ENCODE results near the gene HMGB1.

Gene HMGB1

DNA sequence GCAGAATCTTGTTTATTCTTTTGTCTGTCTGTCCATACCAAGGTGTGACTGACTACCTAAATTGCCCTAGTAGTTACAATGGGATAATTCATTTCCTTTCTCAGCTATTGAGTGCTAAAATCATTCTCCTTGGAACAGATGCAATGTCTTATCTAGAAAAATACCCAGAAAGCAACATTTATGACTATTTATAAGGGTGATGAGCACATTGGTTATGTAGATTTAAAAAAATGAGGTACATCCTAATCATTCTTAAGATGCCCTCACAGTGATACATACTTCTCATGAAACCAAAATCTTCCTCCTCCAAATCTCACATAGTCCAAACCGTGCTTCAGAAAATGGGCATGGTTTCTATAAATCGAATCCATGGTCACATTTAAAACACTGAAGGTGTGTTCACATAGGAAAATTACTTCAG lies 55.0 kb downstream of the HMGB1 start:
- intact Hi-C loops (cut with micrococcal nuclease), result no loop called here
- Mint-ChIP-seq H3K36me3 (ENCODE audit: low read depth) (no peaks in the 10 kb centered on the region), H3K27ac (peak overlapping the region; percentile 90), H3K27me3 (peaks cover 4% of the 10 kb centered on the region), H3K4me3 (no peak overlapping the region), H3K4me1 (ENCODE audit: low read depth) (peaks cover 36% of the 10 kb centered on the region), H3K9me3 (no peaks in the 10 kb centered on the region)

GRCh38 chr13:30409886-30410704 lies 55.6 kb downstream of the HMGB1 start:
- Mint-ChIP-seq H3K27me3 (peaks cover 4% of the 10 kb centered on the region), H3K4me3 (no peak overlapping the region), H3K36me3 (ENCODE audit: low read depth) (no peaks in the 10 kb centered on the region), H3K27ac (peak overlapping the region; percentile 90), H3K4me1 (ENCODE audit: low read depth) (peaks cover 36% of the 10 kb centered on the region), H3K9me3 (no peaks in the 10 kb centered on the region)
- intact Hi-C loops (cut with micrococcal nuclease), result loop anchor here (5.0 kb wide), 3 partner anchors 43 to 103 kb away; partner anchors contain the start of gene KATNAL1

DNA sequence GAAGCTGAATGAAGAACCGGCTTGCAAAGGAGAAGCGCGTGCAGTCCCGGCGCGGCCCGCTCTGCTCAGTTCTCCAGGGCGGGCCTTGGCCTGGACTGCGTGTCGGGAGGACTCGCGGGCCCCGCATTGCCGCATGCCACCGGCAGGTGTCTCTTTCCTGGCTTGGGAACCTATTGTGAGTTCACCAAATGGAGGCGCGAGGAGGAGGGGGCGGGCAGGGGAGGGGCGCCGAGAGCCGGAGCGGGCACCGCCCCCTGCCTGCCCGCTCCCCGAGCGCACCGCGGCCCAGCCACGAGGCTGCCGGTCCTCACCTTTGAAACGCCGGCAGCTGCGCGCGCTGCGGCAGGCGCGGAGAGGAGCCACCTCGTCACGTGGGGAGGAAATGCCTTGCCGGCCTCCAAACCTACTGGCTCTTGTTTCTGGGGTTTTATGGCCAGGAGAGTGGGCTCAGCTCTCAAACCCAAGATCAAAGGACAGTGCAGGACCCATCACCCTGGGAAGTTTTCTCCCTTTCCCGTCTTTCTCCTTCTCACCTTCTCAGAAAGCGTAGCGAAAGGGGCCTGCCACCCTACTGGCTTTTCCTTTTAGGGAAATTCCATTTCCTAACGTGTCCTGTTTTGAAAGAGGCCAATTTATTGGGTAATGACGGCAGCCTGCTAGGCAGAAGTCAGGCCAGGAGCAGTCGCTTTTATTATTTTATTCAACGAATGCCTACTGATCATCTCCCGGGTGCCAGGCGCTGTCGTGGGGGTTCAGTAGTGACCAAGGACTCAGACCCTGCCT lies 57.2 kb downstream of the HMGB1 start:
- Mint-ChIP-seq H3K4me3 (peak overlapping the region; percentile 64), H3K36me3 (ENCODE audit: low read depth) (no peaks in the 10 kb centered on the region), H3K27ac (peak overlapping the region; percentile 90), H3K9me3 (no peaks in the 10 kb centered on the region), H3K4me1 (ENCODE audit: low read depth) (peaks cover 26% of the 10 kb centered on the region), H3K27me3 (peaks cover 4% of the 10 kb centered on the region)
- intact Hi-C loops (cut with micrococcal nuclease), result loop anchor here (5.0 kb wide), 3 partner anchors 41 to 101 kb away; partner anchors contain the start of gene KATNAL1

GRCh38 chr13:30406779-30407416 lies 58.8 kb downstream of the HMGB1 start:
- Mint-ChIP-seq H3K4me3 (no peak overlapping the region), H3K9me3 (no peaks in the 10 kb centered on the region), H3K27ac (no peak overlapping the region), H3K4me1 (ENCODE audit: low read depth) (peaks cover 25% of the 10 kb centered on the region), H3K36me3 (ENCODE audit: low read depth) (no peaks in the 10 kb centered on the region), H3K27me3 (peaks cover 4% of the 10 kb centered on the region)
- intact Hi-C loops (cut with micrococcal nuclease), result loop anchor here (5.0 kb wide), 3 partner anchors 40 to 100 kb away; partner anchors contain the start of gene KATNAL1
